ENCODE results near the gene STOML2. TPM values are rescaled to one million over a fixed set of nuclear protein-coding genes. Genes with fewer than 3 reads are reported as not detected.

Gene STOML2
- total RNA-seq, 4 donors from 2014 or later, result 76.3 to 105 (median 88.6) TPM

DNA sequence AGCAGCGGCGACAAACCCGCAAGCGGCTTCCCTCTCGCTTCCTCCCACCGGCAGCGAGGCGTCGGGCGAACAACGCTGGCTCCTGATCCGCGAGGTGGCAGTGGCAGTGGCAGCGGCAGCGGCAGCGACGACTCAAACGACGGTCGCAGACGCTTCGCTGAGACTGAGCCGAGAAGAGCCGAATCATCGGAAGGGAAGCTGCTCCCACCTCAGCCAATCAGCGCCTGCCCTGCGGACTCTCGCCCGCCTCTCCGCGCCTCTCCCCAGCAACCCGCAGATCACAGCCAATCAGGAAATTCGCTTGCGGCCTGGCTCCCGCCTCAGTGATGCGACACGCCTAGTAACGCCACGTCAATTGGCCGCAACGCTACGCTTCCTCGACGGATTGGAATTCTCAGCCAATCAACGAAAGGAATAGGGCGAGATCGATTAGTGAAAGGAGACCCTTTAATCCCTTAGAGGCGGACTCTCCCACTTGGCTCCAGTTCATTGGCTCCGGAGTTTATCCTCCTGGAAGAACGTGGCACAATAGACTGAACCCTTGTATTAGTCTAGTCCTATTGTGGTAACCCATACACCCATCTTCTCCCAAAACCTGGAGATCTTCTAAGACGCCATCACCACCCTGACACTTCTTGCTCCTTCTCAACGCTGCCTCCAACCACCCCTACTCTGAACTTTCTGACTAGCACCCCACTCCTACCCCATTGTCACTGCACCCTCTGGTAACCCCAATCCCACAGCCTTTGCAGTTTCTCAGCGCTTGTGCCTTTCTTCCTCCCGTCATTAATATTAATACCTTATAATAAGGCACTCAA lies 30.3 kb downstream of the STOML2 start, which contains the start of gene VCP:
Gene VCP (minus strand): TSS at position 165 of the 818 bp plus-strand sequence. CDS start 272 bp downstream, outside the sequence.
- peak in 1 of 2 donors; percentile 79 for TF ChIP-seq POLR2A (IDR thresholded peaks at IDR 0.05)
- TF ChIP-seq, protein P1, sequence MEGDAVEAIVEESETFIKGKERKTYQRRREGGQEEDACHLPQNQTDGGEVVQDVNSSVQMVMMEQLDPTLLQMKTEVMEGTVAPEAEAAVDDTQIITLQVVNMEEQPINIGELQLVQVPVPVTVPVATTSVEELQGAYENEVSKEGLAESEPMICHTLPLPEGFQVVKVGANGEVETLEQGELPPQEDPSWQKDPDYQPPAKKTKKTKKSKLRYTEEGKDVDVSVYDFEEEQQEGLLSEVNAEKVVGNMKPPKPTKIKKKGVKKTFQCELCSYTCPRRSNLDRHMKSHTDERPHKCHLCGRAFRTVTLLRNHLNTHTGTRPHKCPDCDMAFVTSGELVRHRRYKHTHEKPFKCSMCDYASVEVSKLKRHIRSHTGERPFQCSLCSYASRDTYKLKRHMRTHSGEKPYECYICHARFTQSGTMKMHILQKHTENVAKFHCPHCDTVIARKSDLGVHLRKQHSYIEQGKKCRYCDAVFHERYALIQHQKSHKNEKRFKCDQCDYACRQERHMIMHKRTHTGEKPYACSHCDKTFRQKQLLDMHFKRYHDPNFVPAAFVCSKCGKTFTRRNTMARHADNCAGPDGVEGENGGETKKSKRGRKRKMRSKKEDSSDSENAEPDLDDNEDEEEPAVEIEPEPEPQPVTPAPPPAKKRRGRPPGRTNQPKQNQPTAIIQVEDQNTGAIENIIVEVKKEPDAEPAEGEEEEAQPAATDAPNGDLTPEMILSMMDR (IDR thresholded peaks at IDR 0.05), result no peak
- 5 to 9% methylated on average over 31 to 52 of the region's 54 CpGs for WGBS, 2 donors
- DNase-seq (ENCODE audit: low spot score in 2 of 2), result peak; percentile 98 to 100
- peak within 1 kb of the TSS; percentile 99 for H3K4me3 ChIP-seq (ENCODE audit: low read depth, poor library complexity, severe bottlenecking)
- intact Hi-C loops (cut with DNase I; ENCODE audit: low total_unique reads), result no loop called here

GRCh38 chr9:35071814-35072460 lies 31.0 kb downstream of the STOML2 start:
- peak overlapping the region; percentile 99 for H3K4me3 ChIP-seq (ENCODE audit: low read depth, poor library complexity, severe bottlenecking)
- intact Hi-C loops (cut with DNase I; ENCODE audit: low total_unique reads), result no loop called here
- 0 to 1% methylated on average over 26 to 42 of the region's 79 CpGs for WGBS, 2 donors
- peak; percentile 69 to 96 for DNase-seq (ENCODE audit: low spot score in 2 of 2)
- TF ChIP-seq, protein P1 (IDR thresholded peaks at IDR 0.05), result no peak
- no peak for TF ChIP-seq POLR2A (IDR thresholded peaks at IDR 0.05)

- peak overlapping the region; percentile 99 for H3K4me3 ChIP-seq (ENCODE audit: low read depth, poor library complexity, severe bottlenecking)
- TF ChIP-seq, protein P1 (IDR thresholded peaks at IDR 0.05), result no peak
- no peak for TF ChIP-seq POLR2A (IDR thresholded peaks at IDR 0.05)
- DNase-seq (ENCODE audit: low spot score in 2 of 2), result peak in 1 of 2 donors; percentile 54
- 2% methylated on average over 18 to 20 of the region's 20 CpGs for WGBS, 2 donors
- intact Hi-C loops (cut with DNase I; ENCODE audit: low total_unique reads), result no loop called here
Observed at GRCh38 chr9:35070823-35071813, 31.8 kb downstream of the STOML2 start.

GRCh38 chr9:35069020-35069419 lies 33.9 kb downstream of the STOML2 start:
- intact Hi-C loops (cut with DNase I; ENCODE audit: low total_unique reads), result no loop called here
- no peak overlapping the region for H3K4me3 ChIP-seq (ENCODE audit: low read depth, poor library complexity, severe bottlenecking)
- DNase-seq (ENCODE audit: low spot score in 2 of 2), result no peak
- TF ChIP-seq, protein P1 (IDR thresholded peaks at IDR 0.05), result no peak
- no peak for TF ChIP-seq POLR2A (IDR thresholded peaks at IDR 0.05)
- 79 to 83% methylated on average over 4 of the region's 4 CpGs for WGBS, 2 donors

- H3K4me3 ChIP-seq (ENCODE audit: low read depth, poor library complexity, severe bottlenecking), result no peak overlapping the region
- TF ChIP-seq, protein P1 (IDR thresholded peaks at IDR 0.05), result no peak
- no peak for TF ChIP-seq POLR2A (IDR thresholded peaks at IDR 0.05)
- WGBS, 2 donors, result 83 to 86% methylated on average over 1 of the region's 1 CpG
Observed at GRCh38 chr9:35067056-35067455, 35.9 kb downstream of the STOML2 start.

More at GRCh38 chr9:35067056-35067455, 35.9 kb downstream of the STOML2 start:
- intact Hi-C loops (cut with DNase I; ENCODE audit: low total_unique reads), result no loop called here
- peak in 1 of 2 donors; percentile 28 for DNase-seq (ENCODE audit: low spot score in 2 of 2)
